HG03520 (cell line): ENCODE measurements around the gene SNAI3.

Source experiments
- ATAC-seq: cut with Tn5 transposase; IDR thresholded peaks from one replicate; pipeline ENCODE4 v1.9.1; 2021; ENCODE audit warnings: mild to moderate bottlenecking, moderate library complexity; ENCODE audit not compliant: unreplicated experiment

The SNAI3 gene

DNA sequence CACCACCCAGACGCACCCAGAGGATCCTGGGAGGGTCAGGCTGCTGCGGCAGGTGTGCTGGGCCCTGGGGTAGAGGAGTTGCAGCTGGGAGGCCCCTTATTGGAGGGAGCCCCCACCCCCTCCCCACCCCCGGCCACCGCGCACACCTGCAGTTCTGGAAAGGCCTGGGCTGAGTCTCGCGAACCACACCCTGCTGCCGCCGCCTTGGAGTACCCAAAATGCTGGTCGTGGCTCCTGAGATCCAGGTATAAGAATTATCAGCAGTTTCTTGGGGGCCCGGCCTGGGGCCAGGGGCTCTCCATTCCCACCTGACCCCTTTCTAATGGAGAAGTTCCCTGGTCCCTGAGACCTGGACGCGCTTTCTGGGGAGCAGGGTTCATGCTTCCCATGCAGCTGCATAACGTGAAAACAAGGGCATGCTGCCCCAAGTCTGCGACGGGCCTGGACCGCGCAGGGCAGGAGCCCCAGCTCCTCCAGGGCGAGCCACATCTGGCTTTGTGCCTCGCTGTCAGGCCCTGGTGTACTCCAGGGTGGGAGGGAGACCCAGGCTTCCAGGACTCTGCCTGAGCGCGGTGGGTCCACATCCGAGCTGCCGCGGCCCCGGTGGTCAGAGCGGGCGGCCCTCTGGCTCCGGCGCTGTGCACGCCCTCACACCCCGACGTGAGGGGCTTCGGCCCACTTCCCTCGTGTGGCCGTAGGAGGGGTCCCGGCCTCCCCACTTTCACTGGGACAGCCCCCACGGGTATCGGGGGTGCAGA, 7.3 kb upstream of the SNAI3 start:
- no peak for ATAC-seq

DNA sequence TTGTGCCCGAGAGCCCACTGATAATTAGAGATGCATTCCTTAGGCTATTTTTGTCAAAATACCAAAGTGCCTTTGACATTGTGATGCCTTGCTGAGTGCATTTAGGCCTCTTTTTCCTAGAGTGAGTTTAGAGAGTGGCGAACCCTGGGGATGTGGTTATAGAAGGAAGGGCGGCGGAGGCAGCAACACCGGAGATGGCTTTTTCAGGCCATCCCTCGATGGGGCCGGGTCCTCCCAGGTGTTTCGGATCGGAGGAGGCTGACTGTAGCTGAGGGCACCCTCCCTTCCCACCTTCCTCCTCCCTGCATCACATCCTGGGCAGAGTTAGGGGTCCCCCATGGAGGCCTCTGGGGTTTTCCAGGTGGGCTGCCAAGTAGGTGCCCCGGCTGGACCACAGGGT, 6.6 kb upstream of the SNAI3 start:
- no peak for ATAC-seq

DNA sequence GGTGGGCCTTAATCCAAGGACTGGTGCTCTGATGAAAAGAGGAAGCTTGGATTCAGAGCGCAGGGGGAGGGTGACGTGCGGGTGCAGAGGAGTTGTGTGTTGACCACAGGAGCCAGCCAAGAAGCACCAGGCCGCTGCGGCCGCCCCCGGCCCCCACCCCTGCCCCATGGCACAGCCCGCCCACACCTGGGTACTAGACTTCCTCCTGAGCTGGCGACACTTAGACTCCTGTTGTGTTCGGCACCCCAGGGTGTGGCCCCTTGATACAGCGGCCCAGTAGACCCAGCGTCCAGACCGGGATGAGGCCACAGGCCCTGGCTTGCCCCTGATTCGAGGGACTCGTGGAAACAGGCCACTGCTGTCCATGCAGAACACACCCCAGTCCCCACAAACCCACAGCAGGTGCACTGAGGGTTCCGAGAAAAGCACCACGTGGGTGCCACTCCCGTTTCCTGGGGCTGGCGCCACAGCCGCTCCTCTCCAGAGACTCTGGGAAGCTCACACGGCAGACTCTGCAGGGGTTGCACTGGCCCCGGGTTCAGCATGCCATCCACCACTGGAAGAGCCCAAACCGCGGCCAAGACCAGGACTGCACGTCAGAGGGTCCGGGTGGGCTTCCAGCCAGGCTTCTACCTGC, 5.7 kb upstream of the SNAI3 start:
- ATAC-seq: no peak

GRCh38 chr16:88691129-88691813, 5.0 kb upstream of the SNAI3 start:
- no peak for ATAC-seq

GRCh38 chr16:88690341-88691128, 4.2 kb upstream of the SNAI3 start:
- ATAC-seq: no peak

DNA sequence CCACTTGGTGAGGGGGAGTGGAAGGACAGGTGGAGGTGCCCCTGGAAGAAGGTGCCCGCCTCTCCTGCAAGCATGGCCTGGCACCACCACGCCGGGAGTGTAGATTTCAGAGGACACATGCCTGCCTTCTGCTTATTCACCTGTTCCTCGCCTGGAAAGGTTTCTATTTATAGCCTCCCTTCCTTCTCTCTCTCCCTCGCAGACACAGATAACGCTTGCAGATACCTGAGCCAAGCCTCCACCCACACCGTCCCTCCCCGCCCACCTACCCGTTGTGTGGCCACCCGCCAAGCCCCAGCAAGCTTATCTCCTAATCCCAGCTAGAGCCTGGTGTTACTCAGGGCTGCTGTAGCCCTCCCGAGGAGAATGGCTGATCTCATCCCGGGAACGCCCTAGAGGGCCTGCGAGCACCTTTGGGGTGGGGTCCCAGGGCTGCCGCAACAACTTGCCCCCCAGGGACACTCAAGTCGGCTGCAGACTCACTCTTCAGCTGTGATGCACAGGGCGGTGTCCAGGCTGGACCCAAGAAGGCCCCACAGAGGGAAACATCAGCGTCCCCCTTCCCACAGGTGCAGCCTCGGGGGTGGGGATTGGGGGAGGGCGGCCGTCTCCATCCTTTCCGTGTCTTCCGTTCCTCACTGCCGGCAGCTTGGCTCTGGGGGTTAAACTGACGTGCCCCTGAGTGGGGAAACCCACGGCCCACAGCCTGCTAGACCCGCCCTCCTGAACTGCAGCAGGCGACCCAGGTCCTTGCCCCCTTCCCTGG, 1.9 kb upstream of the SNAI3 start:
- ATAC-seq: no peak

- no peak for ATAC-seq
Measured at GRCh38 chr16:88687676-88688012, 1.3 kb upstream of the SNAI3 start.

GRCh38 chr16:88687254-88687576, 908 bp upstream of the SNAI3 start:
- ATAC-seq: no peak

DNA sequence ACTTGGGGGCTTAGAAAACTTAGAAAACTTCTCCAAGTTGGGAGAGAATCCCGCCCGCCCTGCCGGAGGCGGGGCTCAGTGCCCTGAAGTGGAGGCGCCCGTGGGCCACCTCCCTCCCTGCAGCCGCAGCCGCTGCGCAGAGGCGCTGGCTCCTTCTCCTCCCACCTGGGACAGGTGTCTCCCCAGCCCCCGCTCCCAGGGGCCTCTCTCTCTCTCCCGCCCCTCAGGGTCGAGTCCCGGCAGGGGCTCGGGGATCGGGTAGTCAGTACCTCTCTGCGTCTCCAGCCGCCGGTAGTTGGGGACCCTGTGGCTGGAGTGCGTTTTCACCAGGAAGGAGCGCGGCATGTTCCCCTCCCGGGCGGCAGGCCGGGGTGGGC, 257 bp downstream of the SNAI3 start:
- peak; percentile 8 for ATAC-seq

DNA sequence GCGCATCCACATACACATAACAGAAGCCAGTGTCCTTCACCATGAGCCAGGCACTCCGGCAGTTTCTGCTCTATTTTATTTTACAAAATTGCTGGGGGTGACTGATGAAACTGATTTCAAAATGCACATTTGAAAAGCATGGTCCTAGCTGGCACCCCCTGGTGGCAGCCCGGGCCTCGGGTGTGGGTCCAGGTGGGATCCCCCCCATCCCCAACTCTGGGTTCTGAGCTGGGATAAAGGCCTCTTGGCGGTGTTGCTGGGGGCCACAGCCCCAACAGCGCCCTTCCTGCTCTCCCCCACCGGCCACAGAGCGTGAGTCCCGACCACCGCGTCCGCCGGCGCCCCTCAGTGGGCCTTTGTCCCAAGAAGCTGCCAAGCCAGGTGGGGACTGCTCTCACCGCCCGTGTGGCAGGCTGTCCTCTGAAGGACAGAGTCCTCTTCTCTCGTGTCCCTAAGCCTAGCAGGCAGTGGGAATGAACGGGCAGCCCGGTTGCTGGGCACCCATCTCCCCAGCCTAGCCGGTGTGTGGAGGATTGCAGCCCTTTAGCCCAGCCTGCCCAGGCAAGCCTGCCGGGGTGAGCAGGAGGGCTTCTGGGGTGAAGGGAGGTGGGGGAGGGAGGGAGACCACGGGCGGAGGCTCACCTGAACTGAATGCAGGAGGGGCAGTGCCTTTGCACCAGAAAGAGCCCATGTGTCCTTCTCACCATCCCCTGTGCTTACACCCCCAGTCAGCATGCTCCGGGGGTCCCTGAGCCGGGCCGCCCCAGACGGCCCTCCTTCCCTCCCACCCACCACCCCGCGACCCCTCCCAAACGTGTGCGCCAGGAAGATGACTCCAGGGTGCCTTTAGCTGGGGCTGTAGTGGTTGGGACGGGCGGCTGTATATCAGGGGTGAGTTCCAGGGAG, 898 bp downstream of the SNAI3 start:
- ATAC-seq: no peak

GRCh38 chr16:88684569-88685155, 1.6 kb downstream of the SNAI3 start:
- no peak for ATAC-seq

DNA sequence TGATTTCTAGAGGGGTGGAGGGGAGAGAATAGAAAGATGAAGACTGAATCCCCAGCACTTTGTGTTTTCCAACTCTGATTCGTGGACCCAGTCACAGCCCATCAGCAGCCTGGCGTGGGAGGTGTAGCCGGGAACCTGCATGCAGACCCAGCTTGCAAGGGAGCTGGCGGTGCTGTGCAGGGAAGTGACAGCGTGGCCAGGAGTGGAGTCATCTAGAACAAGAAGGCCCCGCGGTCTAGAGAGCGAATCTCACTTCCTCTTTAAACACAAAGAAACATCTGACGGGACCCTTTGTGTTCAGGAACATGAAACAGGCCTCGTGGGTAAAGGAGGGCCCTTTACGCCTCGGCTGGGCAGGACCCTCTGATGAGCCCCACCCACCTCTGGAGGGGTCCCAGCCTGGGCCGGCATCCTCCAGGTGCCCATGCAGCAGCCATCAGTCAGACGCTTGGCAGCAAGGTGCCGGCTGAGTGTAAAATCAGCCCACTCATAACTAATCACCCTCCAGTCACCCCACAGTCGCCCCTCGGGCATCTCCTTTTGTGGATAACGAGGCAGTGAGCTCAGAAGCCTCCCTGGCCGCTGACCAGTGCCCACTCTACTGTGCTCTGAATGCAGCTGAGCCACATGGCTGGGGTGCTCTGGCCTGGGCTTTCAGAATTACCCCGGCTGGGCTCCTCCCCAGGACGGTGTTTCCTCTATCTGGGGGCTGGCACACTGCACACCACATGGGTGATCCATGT, 4.4 kb downstream of the SNAI3 start:
- ATAC-seq: peak; percentile 41

DNA sequence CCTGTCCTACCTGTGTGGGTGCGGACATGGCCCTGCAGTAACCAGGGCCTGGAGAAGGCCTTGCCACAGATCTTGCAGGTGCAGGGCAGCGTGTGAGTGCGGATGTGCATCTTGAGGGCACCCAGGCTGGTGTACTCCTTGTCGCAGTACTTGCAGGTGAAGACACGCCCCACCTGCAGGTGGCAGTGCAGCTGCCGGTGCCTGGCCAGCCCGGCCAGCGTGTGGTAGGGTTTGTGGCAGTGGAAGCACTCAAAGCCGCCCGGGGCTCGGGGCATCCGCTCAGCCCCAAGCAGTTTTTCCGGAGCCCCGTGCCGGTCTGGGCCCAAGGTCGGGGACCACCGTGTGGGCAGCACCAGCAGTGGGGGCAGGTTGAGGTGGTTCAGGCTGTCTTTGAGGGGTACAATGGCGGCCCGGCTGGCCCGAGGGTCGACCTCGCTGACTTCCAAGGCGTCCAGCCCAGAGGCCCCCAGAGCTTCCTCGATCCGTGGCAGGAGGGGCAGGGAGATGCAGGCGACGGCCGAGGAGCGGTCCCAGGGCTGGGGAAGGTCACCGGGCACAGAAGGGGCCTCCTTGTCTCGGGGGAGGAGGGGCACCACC, 5.1 kb downstream of the SNAI3 start:
- ATAC-seq: no peak

DNA sequence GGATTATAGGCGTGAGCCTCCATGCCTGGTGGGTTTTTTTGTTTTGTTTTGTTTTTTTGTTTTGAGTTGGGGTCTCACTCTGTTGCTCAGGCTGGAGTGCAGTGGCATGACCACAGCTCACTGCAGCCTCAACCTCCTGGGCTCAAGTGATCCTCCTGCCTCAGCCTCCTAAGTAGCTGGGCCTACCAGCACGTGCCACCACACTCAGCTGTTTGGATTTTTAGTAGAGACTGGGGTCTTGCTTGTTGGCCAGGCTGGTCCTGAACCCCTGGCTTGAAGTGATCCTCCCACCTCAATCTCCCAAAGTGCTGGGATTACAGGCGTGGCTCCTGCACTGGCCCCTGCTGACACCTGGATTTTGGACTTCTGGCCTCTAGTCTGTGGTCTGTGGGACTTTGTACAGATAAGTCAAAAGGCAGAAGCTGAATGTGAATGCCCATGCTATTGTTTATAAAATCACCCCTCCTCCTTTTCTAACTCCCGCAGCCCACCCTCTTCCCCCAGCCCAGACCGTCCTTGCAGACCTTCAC, 5.7 kb downstream of the SNAI3 start:
- no peak for ATAC-seq

DNA sequence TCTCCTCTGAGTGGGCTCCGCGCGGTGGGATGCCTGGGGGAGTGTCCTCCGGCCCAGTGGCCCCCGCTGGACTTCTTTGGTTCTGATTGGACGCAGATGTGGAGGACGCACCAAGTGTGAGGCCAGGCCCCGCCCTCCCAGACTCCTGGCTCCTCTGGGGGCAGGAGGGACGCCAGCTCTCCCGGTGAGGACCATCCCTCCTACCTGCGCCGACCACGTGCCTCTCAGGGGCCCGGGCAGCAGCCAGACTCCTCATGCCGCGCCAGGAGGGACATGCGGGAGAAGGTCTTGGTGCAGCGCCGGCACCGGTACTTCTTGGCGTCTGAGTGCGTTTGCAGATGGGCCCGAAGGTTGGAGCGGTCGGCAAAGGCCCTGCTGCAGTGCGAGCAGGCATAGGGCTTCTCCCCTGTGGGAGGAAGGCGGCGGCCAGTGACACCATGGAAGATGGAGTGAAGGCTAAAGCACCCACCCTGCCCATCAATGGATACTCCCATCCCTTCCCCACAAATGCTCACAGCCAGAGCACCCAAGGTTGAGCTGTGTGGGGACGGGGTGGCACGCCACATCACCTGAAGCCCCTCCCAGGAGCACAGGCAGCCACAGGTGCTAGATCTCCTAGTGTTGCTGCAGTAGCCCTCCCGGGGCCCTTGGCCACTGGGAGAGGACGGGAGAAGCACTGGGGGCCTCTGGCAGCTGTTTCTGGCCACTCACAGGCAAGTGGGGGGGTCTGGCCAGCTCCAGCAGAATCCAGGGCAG, 7.9 kb downstream of the SNAI3 start:
- ATAC-seq: no peak

- ATAC-seq: no peak
Measured at GRCh38 chr16:88677721-88678120, 8.6 kb downstream of the SNAI3 start.

- no peak for ATAC-seq
Measured at GRCh38 chr16:88676502-88677242, 9.6 kb downstream of the SNAI3 start.
